DMS153 (cell line): ENCODE measurements around the gene KCTD14.
"Not testable (repeated sequence)": the region's sequence is repeated elsewhere in the genome, so short reads cannot be mapped to it uniquely, and the experiment has no call there.

Experiments used
- DNase-seq: peaks from one replicate; lab custom pipeline; 2025; lab: John Stamatoyannopoulos, UW

KCTD14 gene

GRCh38 chr11:78046486-78046854 is 23.4 kb upstream of the KCTD14 start:
- DNase-seq = no peak

GRCh38 chr11:78045851-78046485 is 22.9 kb upstream of the KCTD14 start:
- peak; percentile 51 for DNase-seq

- DNase-seq = no peak
Measured at GRCh38 chr11:78044706-78045105, 21.6 kb upstream of the KCTD14 start.

GRCh38 chr11:78041843-78042440 is 18.9 kb upstream of the KCTD14 start:
- no peak for DNase-seq

GRCh38 chr11:78041380-78041719 is 18.3 kb upstream of the KCTD14 start:
- DNase-seq = not testable (repeated sequence)

GRCh38 chr11:78040691-78041379 is 17.8 kb upstream of the KCTD14 start:
- peak; percentile 74 for DNase-seq

GRCh38 chr11:78039919-78040671 is 17.0 kb upstream of the KCTD14 start:
- DNase-seq = peak; percentile 70

- no peak for DNase-seq
Measured at GRCh38 chr11:78039391-78039918, 16.4 kb upstream of the KCTD14 start.

GRCh38 chr11:78038697-78039313 is 15.7 kb upstream of the KCTD14 start:
- no peak for DNase-seq

- DNase-seq = no peak
Measured at GRCh38 chr11:78037825-78038620, 14.9 kb upstream of the KCTD14 start.

- DNase-seq = no peak
Measured at GRCh38 chr11:78037056-78037455, 14.0 kb upstream of the KCTD14 start.

GRCh38 chr11:78036313-78036712 is 13.2 kb upstream of the KCTD14 start:
- no peak for DNase-seq

- no peak for DNase-seq
Measured at GRCh38 chr11:78034623-78035022, 11.5 kb upstream of the KCTD14 start.

GRCh38 chr11:78033040-78033439 is 10.0 kb upstream of the KCTD14 start:
- DNase-seq = no peak

- no peak for DNase-seq
Measured at GRCh38 chr11:78032090-78032489, 9.0 kb upstream of the KCTD14 start.

GRCh38 chr11:78031629-78032028 is 8.6 kb upstream of the KCTD14 start:
- DNase-seq = no peak

GRCh38 chr11:78030429-78031325 is 7.6 kb upstream of the KCTD14 start:
- peak; percentile 98 for DNase-seq

GRCh38 chr11:78028423-78028822 is 5.3 kb upstream of the KCTD14 start:
- DNase-seq = not testable (repeated sequence)

GRCh38 chr11:78027759-78028158 is 4.7 kb upstream of the KCTD14 start:
- no peak for DNase-seq

GRCh38 chr11:78025378-78025777 is 2.3 kb upstream of the KCTD14 start:
- DNase-seq = no peak
